ENCODE data around the gene RPGRIP1L.

DNA sequence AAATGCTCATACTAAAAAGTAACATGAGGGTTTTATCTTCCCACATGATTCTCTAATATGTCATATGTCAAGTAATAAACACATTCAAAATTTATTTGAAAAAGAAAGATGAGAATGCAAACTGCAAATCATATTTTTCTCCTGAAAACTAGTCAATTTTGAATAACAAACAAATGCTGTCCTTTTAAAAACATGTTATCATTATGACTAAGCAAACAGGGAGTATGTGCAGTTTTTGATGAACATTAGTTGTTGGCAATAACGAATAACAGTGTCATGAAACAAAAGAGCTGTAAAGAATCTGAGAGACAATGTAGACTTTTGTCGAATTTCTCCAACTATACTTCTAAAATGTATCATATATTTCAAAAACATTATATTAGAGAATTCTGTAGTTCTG is 34.8 kb downstream of the RPGRIP1L start:
- TF ChIP-seq, protein P1, sequence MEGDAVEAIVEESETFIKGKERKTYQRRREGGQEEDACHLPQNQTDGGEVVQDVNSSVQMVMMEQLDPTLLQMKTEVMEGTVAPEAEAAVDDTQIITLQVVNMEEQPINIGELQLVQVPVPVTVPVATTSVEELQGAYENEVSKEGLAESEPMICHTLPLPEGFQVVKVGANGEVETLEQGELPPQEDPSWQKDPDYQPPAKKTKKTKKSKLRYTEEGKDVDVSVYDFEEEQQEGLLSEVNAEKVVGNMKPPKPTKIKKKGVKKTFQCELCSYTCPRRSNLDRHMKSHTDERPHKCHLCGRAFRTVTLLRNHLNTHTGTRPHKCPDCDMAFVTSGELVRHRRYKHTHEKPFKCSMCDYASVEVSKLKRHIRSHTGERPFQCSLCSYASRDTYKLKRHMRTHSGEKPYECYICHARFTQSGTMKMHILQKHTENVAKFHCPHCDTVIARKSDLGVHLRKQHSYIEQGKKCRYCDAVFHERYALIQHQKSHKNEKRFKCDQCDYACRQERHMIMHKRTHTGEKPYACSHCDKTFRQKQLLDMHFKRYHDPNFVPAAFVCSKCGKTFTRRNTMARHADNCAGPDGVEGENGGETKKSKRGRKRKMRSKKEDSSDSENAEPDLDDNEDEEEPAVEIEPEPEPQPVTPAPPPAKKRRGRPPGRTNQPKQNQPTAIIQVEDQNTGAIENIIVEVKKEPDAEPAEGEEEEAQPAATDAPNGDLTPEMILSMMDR (conservative IDR thresholded peaks at IDR 0.05; ENCODE audit: low read depth, low read length) = no peak
- TF ChIP-seq EZH2 (IDR thresholded peaks at IDR 0.05; ENCODE audit: low read length, unreplicated experiment) = no peak

All from PC-3 (cell line).